HG03571 (cell line): ENCODE data around the gene SLC7A7.
A peak's percentile ranks its signal among the peaks of the same experiment; 100 is the strongest.
"Not testable (repeated sequence)": the region's sequence is repeated elsewhere in the genome, so short reads cannot be mapped to it uniquely, and the experiment has no call there.

Experiments
- ATAC-seq: cut with Tn5 transposase; IDR thresholded peaks from one replicate; pipeline ENCODE4 v1.9.1; 2021; ENCODE audit not compliant: unreplicated experiment

Gene SLC7A7

GRCh38 chr14:22844221-22845102 is 29.2 kb upstream of the SLC7A7 start:
- no peak for ATAC-seq

- no peak for ATAC-seq
Measured at GRCh38 chr14:22843123-22843925, 28.1 kb upstream of the SLC7A7 start.

- ATAC-seq, result no peak
Measured at GRCh38 chr14:22842211-22843122, 27.2 kb upstream of the SLC7A7 start.

- ATAC-seq, result no peak
Measured at GRCh38 chr14:22841769-22842168, 26.5 kb upstream of the SLC7A7 start.

GRCh38 chr14:22841311-22841710 is 26.1 kb upstream of the SLC7A7 start:
- ATAC-seq, result no peak

GRCh38 chr14:22839159-22839779 is 24.0 kb upstream of the SLC7A7 start:
- ATAC-seq, result no peak

- ATAC-seq, result no peak
Measured at GRCh38 chr14:22838631-22839041, 23.4 kb upstream of the SLC7A7 start.

- ATAC-seq, result no peak
Measured at GRCh38 chr14:22837750-22838538, 22.7 kb upstream of the SLC7A7 start.

GRCh38 chr14:22837114-22837749 is 22.0 kb upstream of the SLC7A7 start:
- no peak for ATAC-seq

- ATAC-seq, result no peak
Measured at GRCh38 chr14:22836301-22837113, 21.3 kb upstream of the SLC7A7 start, which contains the start of gene MMP14. TSS of gene MMP14 (plus strand) at chr14:22836585. CDS start at chr14:22836818, 233 bp downstream.

- ATAC-seq, result no peak
Measured at GRCh38 chr14:22835505-22835904, 20.3 kb upstream of the SLC7A7 start.

GRCh38 chr14:22830443-22831010 is 15.3 kb upstream of the SLC7A7 start:
- peak; percentile 13 for ATAC-seq

GRCh38 chr14:22829661-22830442 is 14.6 kb upstream of the SLC7A7 start, which contains the start of gene MRPL52:
TSS of gene MRPL52 (plus strand) at chr14:22829887. CDS start at chr14:22829913, 26 bp downstream.
- ATAC-seq, result peak; percentile 73

GRCh38 chr14:22829076-22829660 is 13.9 kb upstream of the SLC7A7 start:
- ATAC-seq, result not testable (repeated sequence)

GRCh38 chr14:22824711-22825359 is 9.6 kb upstream of the SLC7A7 start:
- ATAC-seq, result no peak

GRCh38 chr14:22822571-22823098 is 7.4 kb upstream of the SLC7A7 start:
- no peak for ATAC-seq
